Smooth muscle cell (in vitro differentiated cells): ENCODE measurements around the gene TNNT3. TPM values are rescaled to one million over a fixed set of nuclear protein-coding genes. Genes with fewer than 3 reads are reported as not detected.
"Not testable (repeated sequence)": the region's sequence is repeated elsewhere in the genome, so short reads cannot be mapped to it uniquely, and the experiment has no call there.

ENCODE experiments used
- DNase-seq: peaks from one replicate; lab custom pipeline; 2025; ENCODE audit not compliant: unreplicated experiment; lab: John Stamatoyannopoulos, UW
- H2AFZ ChIP-seq: fragments of 200-600 bp; sonication (generic); 2 replicates; pipeline ENCODE4 v1.6.0; 2016; ENCODE audit warnings: antibody characterized with exemption, low read depth, mild to moderate bottlenecking
- H3F3A ChIP-seq: fragments of 200-600 bp; sonication (generic); 2 replicates; pipeline ENCODE4 v1.6.0; 2017; ENCODE audit warnings: antibody characterized with exemption, low read depth
- H3K27ac ChIP-seq: fragments of 200-600 bp; sonication (generic); 2 replicates; pipeline ENCODE4 v1.5.1; 2016; ENCODE audit warnings: low read depth, mild to moderate bottlenecking
- H3K27me3 ChIP-seq: fragments of 200-600 bp; sonication (generic); 2 replicates; pipeline ENCODE4 v1.6.1; 2016; ENCODE audit warnings: low read depth, mild to moderate bottlenecking
- H3K36me3 ChIP-seq: fragments of 200-600 bp; sonication (generic); 2 replicates; pipeline ENCODE4 v1.5.1; 2016; ENCODE audit warnings: low read depth
- H3K4me1 ChIP-seq: fragments of 200-600 bp; sonication (generic); 2 replicates; pipeline ENCODE4 v1.5.1; 2016; ENCODE audit warnings: low read depth
- H3K4me2 ChIP-seq: fragments of 200-600 bp; sonication (generic); 2 replicates; pipeline ENCODE4 v1.6.0; 2016; ENCODE audit warnings: mild to moderate bottlenecking
- H3K4me3 ChIP-seq: fragments of 200-600 bp; sonication (generic); 2 replicates; pipeline ENCODE4 v1.5.1; 2016; ENCODE audit warnings: mild to moderate bottlenecking
- H3K79me2 ChIP-seq: fragments of 200-600 bp; sonication (generic); 2 replicates; pipeline ENCODE4 v1.6.0; 2016; ENCODE audit warnings: low read depth, mild to moderate bottlenecking
- H3K9ac ChIP-seq: fragments of 200-600 bp; sonication (generic); 2 replicates; pipeline ENCODE4 v1.6.0; 2016; ENCODE audit warnings: low read depth
- H3K9me3 ChIP-seq: fragments of 200-600 bp; sonication (generic); replicated peaks from 2 replicates; pipeline ENCODE4 v1.5.1; 2016; ENCODE audit warnings: low read depth
- H4K20me1 ChIP-seq: fragments of 200-600 bp; sonication (generic); 2 replicates; pipeline ENCODE4 v1.6.0; 2016; ENCODE audit warnings: low read depth
- CTCF ChIP-seq: fragments of 200-600 bp; sonication (generic); IDR thresholded peaks from 2 replicates; pipeline ENCODE4 v1.5.1; 2017; ENCODE audit warnings: borderline replicate concordance, mild to moderate bottlenecking, antibody characterized with exemption; ENCODE audit not compliant: insufficient read depth, poor library complexity, severe bottlenecking
- WGBS: methylation state at CpG from one replicate; pipeline ENCODE4 v1.1.7; 2016; ENCODE audit warnings: low lambda C conversion rate; 5-methylcytosine and 5-hydroxymethylcytosine counted together
- polyA plus RNA-seq: library from polyadenylated mRNA; unstranded; fragments of >200 nt; fragmentation: Nextera tagmentation; extraction: Ambion mirVana; gene quantifications from 2 replicates; pipeline ENCODE4 v1.2.1, GENCODE V29; 2016
- total RNA-seq: library from RNA; depleted of rRNA; stranded (reverse); fragments of >200 nt; gene quantifications from 2 replicates; pipeline ENCODE4 v1.2.3, GENCODE V29; 2014

The TNNT3 gene
- total and polyA plus RNA-seq, 2 experiments from 2014 or later: 0.97 to 1.9 TPM

GRCh38 chr11:1871531-1871930, 48.0 kb upstream of the TNNT3 start:
- Histone ChIP-seq H3K4me3 (no peak overlapping the region), H3K9me3 (no peaks in the 10 kb centered on the region), H3K4me1 (peaks cover 2% of the 10 kb centered on the region), H3K27me3 (no peaks in the 10 kb centered on the region), H2AFZ (no peak overlapping the region), H3K9ac (no peak overlapping the region), H3K4me2 (no peak overlapping the region), H3K79me2 (no peaks in the 10 kb centered on the region), H4K20me1 (no peaks in the 10 kb centered on the region), H3F3A (no peaks in the 10 kb centered on the region), H3K27ac (no peak overlapping the region), H3K36me3 (no peaks in the 10 kb centered on the region)
- no peak for DNase-seq
- WGBS: 94% methylated on average over 15 of the region's 15 CpGs
- TF ChIP-seq CTCF: no peak

- DNase-seq: no peak
- H3K4me2 ChIP-seq: no peak overlapping the region
Observed at GRCh38 chr11:1872267-1872985, 47.1 kb upstream of the TNNT3 start.

GRCh38 chr11:1873048-1873812, 46.3 kb upstream of the TNNT3 start:
- H3K36me3 ChIP-seq: no peaks in the 10 kb centered on the region
- H3K4me2 ChIP-seq: no peak overlapping the region
- H3F3A ChIP-seq: no peaks in the 10 kb centered on the region
- no peaks in the 10 kb centered on the region for H3K9me3 ChIP-seq
- no peak for TF ChIP-seq CTCF
- no peaks in the 10 kb centered on the region for H4K20me1 ChIP-seq
- no peak for DNase-seq
- no peak overlapping the region for H3K4me3 ChIP-seq
- H3K27ac ChIP-seq: no peak overlapping the region
- H2AFZ ChIP-seq: no peak overlapping the region
- H3K4me1 ChIP-seq: peaks cover 6% of the 10 kb centered on the region
- no peaks in the 10 kb centered on the region for H3K79me2 ChIP-seq
- WGBS: 70% methylated on average over 8 of the region's 11 CpGs
- H3K27me3 ChIP-seq: no peaks in the 10 kb centered on the region
- H3K9ac ChIP-seq: no peak overlapping the region

More at GRCh38 chr11:1872267-1872985, 47.1 kb upstream of the TNNT3 start:
- no peaks in the 10 kb centered on the region for H3K9me3 ChIP-seq
- 86% methylated on average over 24 of the region's 25 CpGs for WGBS
- H3K4me3 ChIP-seq: no peak overlapping the region
- no peak overlapping the region for H3K9ac ChIP-seq
- H3K27me3 ChIP-seq: no peaks in the 10 kb centered on the region
- H3K36me3 ChIP-seq: no peaks in the 10 kb centered on the region
- no peak overlapping the region for H3K27ac ChIP-seq
- no peak for TF ChIP-seq CTCF
- no peaks in the 10 kb centered on the region for H3K79me2 ChIP-seq
- peaks cover 6% of the 10 kb centered on the region for H3K4me1 ChIP-seq
- H4K20me1 ChIP-seq: no peaks in the 10 kb centered on the region
- no peaks in the 10 kb centered on the region for H3F3A ChIP-seq
- no peak overlapping the region for H2AFZ ChIP-seq

- H3K9me3 ChIP-seq, H3K27me3 ChIP-seq, H3K4me1 ChIP-seq, H4K20me1 ChIP-seq, DNase-seq, H2AFZ ChIP-seq, H3K27ac ChIP-seq, H3K9ac ChIP-seq, H3K4me2 ChIP-seq, H3F3A ChIP-seq, H3K79me2 ChIP-seq, H3K36me3 ChIP-seq, H3K4me3 ChIP-seq: not testable (repeated sequence)
- WGBS: 86% methylated on average over 2 of the region's 17 CpGs
Observed at GRCh38 chr11:1873813-1874150, 45.7 kb upstream of the TNNT3 start.

GRCh38 chr11:1874441-1875092, 44.9 kb upstream of the TNNT3 start:
- DNase-seq, H3K9me3 ChIP-seq, H3K27me3 ChIP-seq, H2AFZ ChIP-seq, H3K36me3 ChIP-seq, H3K9ac ChIP-seq, H3K79me2 ChIP-seq, H3F3A ChIP-seq, H4K20me1 ChIP-seq, H3K27ac ChIP-seq, H3K4me1 ChIP-seq, H3K4me2 ChIP-seq, H3K4me3 ChIP-seq: not testable (repeated sequence)
- 86% methylated on average over 16 of the region's 17 CpGs for WGBS
